Heart right ventricle (tissue), 16 donors: Measurements from ENCODE around the gene RAMAC. TPM values are rescaled to one million over a fixed set of nuclear protein-coding genes. Genes with fewer than 3 reads are reported as not detected.
"Not testable (repeated sequence)": the region's sequence is repeated elsewhere in the genome, so short reads cannot be mapped to it uniquely, and the experiment has no call there.

Experiments used
- ATAC-seq, 8 donors: fragments of 200-7000 bp; cut with Tn5 transposase; one replicate each; pipeline ENCODE4 v1.9.1; 2020; ENCODE audit warnings: mild to moderate bottlenecking in 8 of 8, moderate library complexity in 8 of 8, moderate number of reproducible peaks in 1 of 8
- DNase-seq, 2 donors: peaks; one replicate each; pipeline ENCODE4 v3.0.0-alpha.2; 2020
- H3K27ac ChIP-seq, 10 donors: fragments of 200-600 bp; sonication (generic) in 2 of 10; one replicate each; pipeline versions ENCODE4 v1.5.0 to v1.8.0; 2020 to 2022; ENCODE audit warnings: mild to moderate bottlenecking in 3 of 10
- H3K27me3 ChIP-seq, 7 donors: fragments of 200-600 bp; one replicate each; pipeline ENCODE4 v1.8.0; 2021 to 2022; ENCODE audit warnings: mild to moderate bottlenecking in 2 of 7
- H3K36me3 ChIP-seq, 9 donors: fragments of 200-600 bp; sonication (generic) in 1 of 9; one replicate each; pipeline versions ENCODE4 v1.5.0 to v1.8.0; 2020 to 2022; ENCODE audit warnings: mild to moderate bottlenecking in 2 of 9
- H3K4me1 ChIP-seq, 9 donors: fragments of 200-600 bp; sonication (generic) in 1 of 9; one replicate each; pipeline versions ENCODE4 v1.5.0 to v1.8.0; 2020 to 2022; ENCODE audit warnings: mild to moderate bottlenecking in 4 of 9
- H3K4me3 ChIP-seq, 10 donors: fragments of 200-600 bp; sonication (generic) in 2 of 10; one replicate each; pipeline versions ENCODE4 v1.5.0 to v1.8.0; 2020 to 2022; ENCODE audit warnings: mild to moderate bottlenecking in 7 of 10, moderate library complexity in 2 of 10
- H3K9me3 ChIP-seq, 11 donors: fragments of 200-600 bp in 10 of 11; sonication (generic) in 2 of 11; one replicate each; pipeline versions ENCODE4 v1.5.0 to v1.8.0; 2013 to 2022; ENCODE audit warnings: mild to moderate bottlenecking in 2 of 11, control low read depth in 1 of 11, moderate library complexity in 1 of 11
- CTCF ChIP-seq, 9 donors: fragments of 200-600 bp; sonication (generic) in 2 of 9; IDR thresholded peaks; one replicate each; pipeline versions ENCODE4 v1.5.0 to v1.8.0; 2021 to 2022; ENCODE audit warnings: antibody characterized with exemption in 9 of 9, mild to moderate bottlenecking in 5 of 9, moderate library complexity in 1 of 9
- WGBS, 2 donors: extraction: QIAGEN DNeasy Blood & Tissue Kit; methylation state at CpG; one replicate each; pipeline ENCODE4 v1.1.7; 2013; ENCODE audit warnings: inconsistent platforms in 1 of 2; 5-methylcytosine and 5-hydroxymethylcytosine counted together
- intact Hi-C, 10 donors: fragments of 100-400 bp; cut with DNase I; formaldehyde crosslinking; loops; one replicate each; pipeline versions ENCODE4 v1.11.1 to v1.14.2; 2022
- polyA plus RNA-seq, 2 donors: library from polyadenylated mRNA; stranded (reverse); fragments of 200-250 nt; gene quantifications; one replicate each; pipeline ENCODE4 v1.2.3, GENCODE V29; 2013
- total RNA-seq, 10 donors: library from RNA; stranded (reverse); fragmentation: NEBNext Ultra II Directional in 3 of 10; extraction: Animal tissue kit (Norgen Biotek cat#: 25700) in 3 of 10; gene quantifications; one replicate each; pipeline versions ENCODE4 v1.2.1 to v1.2.4, GENCODE V29; 2021 to 2023
- donor health status: Arrhythmogenic right ventricular cardiomyopathy.
- donor health status: ischemic (EF 13 %, LVEDD 7.1; RV severe dilation, severe dysfunction).
- donor health status: healthy with polysubstance abuse.
- donor health status: DM: no; HTN: yes; CAD: no.
- donor health status: DM: no; HTN: no; CAD: no.
- donor health status: ischemic (EF 25% LVEDD 6.9; RV normal size, moderate dysfunction).
- donor health status: ischemic (EF 25% LVEDD 5.7; RV mildly dilated, moderate dysfunction).
- donor health status: healthy.
- donor health status: DM: yes; HTN: yes; CAD: no.
- donor health status: Ischemic cardiomyopathy.
- donor health status: ischemic (EF 35%, LVEDD 5.7; RV mildly dilated, moderate dysfunction).
- donor health status: nonischemic (EF 11% LVEDD 7.7; RV severe dilation, severe dysfunction).
- donor health status: DM: yes; HTN: yes; CAD: no.
- donor health status: PGD.
- donor health status: ischemic (EF 29% LVEDD 5.4; RV normal size, mild dysfunction).
- donor health status: nonischemic (EF 23%, LVEDD 6.1; RV moderate dilation, normal function).

RAMAC gene
- total and polyA plus RNA-seq, 12 donors, result 11.8 to 20.4 (median 14.4) TPM

GRCh38 chr15:82999905-83000671, 14.1 kb downstream of the RAMAC start:
- peak overlapping the region in 7 of 10 donors; percentile 5 to 45 (median 31) for H3K4me3 ChIP-seq
- TF ChIP-seq CTCF (IDR thresholded peaks at IDR 0.05), result peak in 7 of 9 donors; percentile 46 to 69 (median 52)
- peaks cover 0 to 10% (median 6%) of the 10 kb centered on the region in 9 donors for H3K4me1 ChIP-seq
- no peaks in the 10 kb centered on the region for H3K27me3 ChIP-seq
- ATAC-seq, result peak; percentile 61 to 86 (median 80)
- peak overlapping the region in 3 of 10 donors; percentile 10 to 24 (median 16) for H3K27ac ChIP-seq
- 13 to 17% methylated on average over 6 of the region's 6 CpGs for WGBS, 2 donors
- intact Hi-C loops, result loop anchor here in 9 of 10 donors (1.0 to 10.0 kb wide), 7 partner anchors 150 to 465 kb away; partner anchors contain the start of genes HDGFL3 (in 1 of the 9) and RPS17 (in 1 of the 9)
- no peak for DNase-seq
- H3K9me3 ChIP-seq, result no peaks in the 10 kb centered on the region
- peaks cover 0 to 19% (median 4%) of the 10 kb centered on the region in 9 donors for H3K36me3 ChIP-seq

- H3K4me3 ChIP-seq, H3K9me3 ChIP-seq, H3K27me3 ChIP-seq, H3K27ac ChIP-seq, DNase-seq, H3K4me1 ChIP-seq: not testable (repeated sequence)
- 94 to 95% methylated on average over 3 of the region's 3 CpGs for WGBS, 2 donors
- H3K36me3 ChIP-seq, result peaks cover 0 to 25% (median 8%) of the 10 kb centered on the region in 9 donors
- peak in 1 of 9 donors; percentile 3 for TF ChIP-seq CTCF (IDR thresholded peaks at IDR 0.05)
- intact Hi-C loops, result loop anchor here in 9 of 10 donors (1.0 to 10.0 kb wide), 7 partner anchors 150 to 466 kb away; partner anchors contain the start of genes HDGFL3 (in 1 of the 9) and RPS17 (in 1 of the 9)
- ATAC-seq, result peak in 1 of 8 donors; percentile 35
Measured at GRCh38 chr15:83000672-83001031, 14.6 kb downstream of the RAMAC start.

GRCh38 chr15:83010709-83011270, 24.8 kb downstream of the RAMAC start:
- H3K9me3 ChIP-seq, result no peaks in the 10 kb centered on the region
- peak; percentile 73 to 89 (median 79) for ATAC-seq
- DNase-seq, result peak; percentile 64 to 74
- peaks cover 0 to 50% (median 24%) of the 10 kb centered on the region in 9 donors for H3K36me3 ChIP-seq
- peak overlapping the region; percentile 81 to 100 (median 96) for H3K4me3 ChIP-seq
- intact Hi-C loops, result loop anchor here in 7 of 10 donors (1.0 to 10.0 kb wide), 12 partner anchors 25 to 466 kb away; partner anchors contain the start of genes HDGFL3 (in 6 of the 7), BTBD1 (in 4 of the 7), RPS17 (in 1 of the 7) and TM6SF1 (in 1 of the 7)
- peak; percentile 28 to 85 (median 68) for TF ChIP-seq CTCF (IDR thresholded peaks at IDR 0.05)
- H3K27me3 ChIP-seq, result no peaks in the 10 kb centered on the region
- peak overlapping the region in 9 of 10 donors; percentile 79 to 90 (median 87) for H3K27ac ChIP-seq
- 9% methylated on average over 15 of the region's 15 CpGs for WGBS, 2 donors
- peaks cover 4 to 31% (median 26%) of the 10 kb centered on the region in 9 donors for H3K4me1 ChIP-seq
